Measurements from ENCODE around the gene TLE4.

DNA sequence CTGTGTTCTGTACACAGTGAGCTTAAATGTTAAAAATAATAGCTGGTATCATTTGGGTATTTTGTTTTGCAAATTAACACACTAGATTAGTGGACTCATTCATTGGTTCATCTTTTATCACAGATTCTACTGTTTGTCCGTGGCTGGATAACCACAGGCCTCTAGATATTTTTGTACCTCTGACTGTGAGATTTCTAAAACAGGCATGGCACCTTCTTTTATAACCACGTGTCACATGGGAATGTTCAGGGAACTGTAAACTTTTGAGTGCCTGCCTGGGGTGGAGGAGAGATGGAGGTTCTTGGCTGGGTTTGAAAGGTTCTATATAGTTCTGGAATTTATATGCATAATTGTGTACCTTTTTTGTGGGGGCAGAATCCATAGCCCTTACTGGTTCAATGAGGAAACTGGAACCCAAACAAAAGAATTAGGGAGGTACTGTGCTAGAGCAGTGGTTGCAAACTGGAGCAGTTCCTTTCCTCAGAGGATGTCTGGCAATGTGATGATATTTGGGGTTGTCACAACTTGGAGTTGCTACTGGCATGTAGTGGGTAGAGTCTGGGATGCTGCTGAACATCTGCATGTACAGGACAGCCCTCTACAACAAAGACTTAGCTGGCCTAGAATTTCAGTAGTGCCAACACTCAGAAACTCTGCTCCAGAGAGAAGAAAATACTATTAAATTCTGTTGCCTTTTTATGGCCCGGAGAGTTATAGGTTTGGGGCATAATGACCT is 16.9 kb downstream of the TLE4 start:
- TF ChIP-seq, protein P1, sequence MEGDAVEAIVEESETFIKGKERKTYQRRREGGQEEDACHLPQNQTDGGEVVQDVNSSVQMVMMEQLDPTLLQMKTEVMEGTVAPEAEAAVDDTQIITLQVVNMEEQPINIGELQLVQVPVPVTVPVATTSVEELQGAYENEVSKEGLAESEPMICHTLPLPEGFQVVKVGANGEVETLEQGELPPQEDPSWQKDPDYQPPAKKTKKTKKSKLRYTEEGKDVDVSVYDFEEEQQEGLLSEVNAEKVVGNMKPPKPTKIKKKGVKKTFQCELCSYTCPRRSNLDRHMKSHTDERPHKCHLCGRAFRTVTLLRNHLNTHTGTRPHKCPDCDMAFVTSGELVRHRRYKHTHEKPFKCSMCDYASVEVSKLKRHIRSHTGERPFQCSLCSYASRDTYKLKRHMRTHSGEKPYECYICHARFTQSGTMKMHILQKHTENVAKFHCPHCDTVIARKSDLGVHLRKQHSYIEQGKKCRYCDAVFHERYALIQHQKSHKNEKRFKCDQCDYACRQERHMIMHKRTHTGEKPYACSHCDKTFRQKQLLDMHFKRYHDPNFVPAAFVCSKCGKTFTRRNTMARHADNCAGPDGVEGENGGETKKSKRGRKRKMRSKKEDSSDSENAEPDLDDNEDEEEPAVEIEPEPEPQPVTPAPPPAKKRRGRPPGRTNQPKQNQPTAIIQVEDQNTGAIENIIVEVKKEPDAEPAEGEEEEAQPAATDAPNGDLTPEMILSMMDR (conservative IDR thresholded peaks at IDR 0.05): no peak
- no peak for TF ChIP-seq ZFX (IDR thresholded peaks at IDR 0.05)

Data from C4-2B (cell line).